A549 (cell line): ENCODE data around the gene TAS2R60. TPM values are rescaled to one million over a fixed set of nuclear protein-coding genes. Genes with fewer than 3 reads are reported as not detected.

Experiments
- ATAC-seq, 2 experiments: fragments of 200-7000 bp in 1 of 2; fragments of >200 bp in 1 of 2; cut with Nextera tagmentation in 1 of 2; cut with Tn5 transposase in 1 of 2; 3 replicates each; pipeline versions ENCODE4 v1.8.0 to v1.9.1; 2018 to 2020; ENCODE audit warnings: mild to moderate bottlenecking in 1 of 2, moderate library complexity in 1 of 2
- CTCF ChIA-PET: fragments of 300-600 bp; sonication (Branson Sonifier 250); formaldehyde crosslinking; extraction: SDS; loops from one replicate; lab custom pipeline; 2021; ENCODE audit warnings: antibody characterized with exemption, inconsistent platforms; lab: Yijun Ruan, JAX
- POLR2A ChIA-PET: fragments of 350-600 bp; formaldehyde crosslinking; extraction: SDS; loops from one replicate; lab custom pipeline; 2021; ENCODE audit warnings: antibody characterized with exemption, inconsistent platforms; lab: Yijun Ruan, JAX
- DNase-seq, 2 experiments: peaks; one replicate each; pipeline versions ENCODE4 v3.0.0 to v3.0.0-alpha.2; 2011 to 2016; ENCODE audit warnings: low read depth in 1 of 2, low spot score in 1 of 2
- FAIRE-seq: peaks from 2 replicates; lab custom pipeline; 2011; peaks lifted over from hg19 to GRCh38; lab: Jason Lieb, UNC
- H3K27ac ChIP-seq, 2 experiments: fragments of >200 bp; sonication (Bioruptor Twin); formaldehyde crosslinking; 3 replicates each; pipeline ENCODE4 v1.5.1; 2016 to 2017
- H3K4me1 ChIP-seq: fragments of >200 bp; sonication (Bioruptor Twin); formaldehyde crosslinking; 3 replicates; pipeline ENCODE4 v1.6.1; 2016
- H3K4me2 ChIP-seq: fragments of >200 bp; sonication (Bioruptor Twin); formaldehyde crosslinking; 3 replicates; pipeline ENCODE4 v1.6.1; 2016
- H3K4me3 ChIP-seq: fragments of >200 bp; sonication (Bioruptor Twin); formaldehyde crosslinking; 3 replicates; pipeline ENCODE4 v1.5.1; 2016
- H3K9me3 ChIP-seq: fragments of >200 bp; sonication (Bioruptor Twin); formaldehyde crosslinking; 3 replicates; pipeline ENCODE4 v1.6.1; 2016
- CEBPB ChIP-seq, 2 experiments: fragments of >200 bp in 1 of 2; sonication (Bioruptor Twin) in 1 of 2; formaldehyde crosslinking in 1 of 2; IDR thresholded peaks; 2 replicates each; pipeline ENCODE4 v1.6.1; 2012 to 2016
- EHF ChIP-seq: fragments of 250-450 bp; sonication (Bioruptor Pico); IDR thresholded peaks from 2 replicates; pipeline ENCODE4 v1.5.0; 2020; ENCODE audit warnings: mild to moderate bottlenecking
- EHMT2 ChIP-seq: fragments of 200-600 bp; sonication (generic); IDR thresholded peaks from 2 replicates; pipeline ENCODE4 v1.6.1; 2016; ENCODE audit warnings: antibody characterized with exemption, low read depth, mild to moderate bottlenecking, moderate library complexity
- ESRRA ChIP-seq: fragments of 150-350 bp; IDR thresholded peaks from 2 replicates; pipeline ENCODE4 v1.6.1; 2014; ENCODE audit warnings: mild to moderate bottlenecking, low read length, borderline replicate concordance
- FOSB ChIP-seq: fragments of 250-450 bp; sonication (Bioruptor Pico); IDR thresholded peaks from 2 replicates; pipeline ENCODE4 v1.5.0; 2020; ENCODE audit warnings: mild to moderate bottlenecking, moderate library complexity
- FOXS1 ChIP-seq: fragments of 250-450 bp; sonication (Bioruptor Pico); IDR thresholded peaks from 2 replicates; pipeline ENCODE4 v1.5.0; 2020; ENCODE audit warnings: mild to moderate bottlenecking, moderate library complexity
- HDAC2 ChIP-seq: fragments of 200-600 bp; sonication (generic); IDR thresholded peaks from 2 replicates; pipeline ENCODE4 v1.6.1; 2016
- HEYL ChIP-seq: fragments of 250-450 bp; sonication (Bioruptor Pico); IDR thresholded peaks from 2 replicates; pipeline ENCODE4 v1.8.0; 2021; ENCODE audit warnings: mild to moderate bottlenecking, moderate library complexity
- HOXA7 ChIP-seq: fragments of 250-450 bp; sonication (Bioruptor Pico); IDR thresholded peaks from 2 replicates; pipeline ENCODE4 v1.5.0; 2020; ENCODE audit warnings: mild to moderate bottlenecking, moderate library complexity
- JUNB ChIP-seq: fragments of >200 bp; sonication (Bioruptor Twin); formaldehyde crosslinking; IDR thresholded peaks from 2 replicates; pipeline ENCODE4 v1.6.1; 2016
- KDM1A ChIP-seq: fragments of 200-600 bp; sonication (generic); IDR thresholded peaks from 2 replicates; pipeline ENCODE4 v1.6.1; 2016; ENCODE audit warnings: low read depth, mild to moderate bottlenecking
- MAFK ChIP-seq: fragments of 450-650 bp; IDR thresholded peaks from 2 replicates; pipeline ENCODE4 v1.6.1; 2014; ENCODE audit not compliant: partially characterized antibody
- MAZ ChIP-seq: fragments of 150-350 bp; IDR thresholded peaks from 2 replicates; pipeline ENCODE4 v1.6.1; 2014; ENCODE audit warnings: antibody characterized with exemption, low read depth, low read length, borderline replicate concordance
- MYC ChIP-seq: IDR thresholded peaks from 2 replicates; pipeline ENCODE4 v1.6.1; 2012; ENCODE audit warnings: mild to moderate bottlenecking, inconsistent platforms, low read length, improper control_type of control experiment, borderline replicate concordance
- NPAS2 ChIP-seq: fragments of 250-450 bp; sonication (Bioruptor Pico); IDR thresholded peaks from 2 replicates; pipeline ENCODE4 v1.8.0; 2022; ENCODE audit warnings: mild to moderate bottlenecking, moderate library complexity, borderline replicate concordance
- NR3C1 ChIP-seq: fragments of >200 bp; sonication (Bioruptor Twin); formaldehyde crosslinking; IDR thresholded peaks from 3 replicates; pipeline ENCODE4 v1.6.1; 2017
- POLR2AphosphoS2 ChIP-seq: conservative IDR thresholded peaks from 2 replicates; pipeline ENCODE4 v1.6.1; 2012; ENCODE audit warnings: low read length, improper control_type of control experiment, inconsistent platforms
- RAD21 ChIP-seq, 2 experiments: fragments of >200 bp in 1 of 2; sonication (Bioruptor Twin) in 1 of 2; formaldehyde crosslinking in 1 of 2; IDR thresholded peaks in 1 of 2; conservative IDR thresholded peaks in 1 of 2; 2 replicates in 1 of 2; 3 replicates in 1 of 2; pipeline ENCODE4 v1.6.1; 2012 to 2018; ENCODE audit warnings: inconsistent platforms in 1 of 2
- RNF2 ChIP-seq: fragments of 200-600 bp; sonication (generic); IDR thresholded peaks from 2 replicates; pipeline ENCODE4 v1.6.1; 2016; ENCODE audit warnings: low read depth, mild to moderate bottlenecking, antibody characterized with exemption, moderate library complexity, borderline replicate concordance
- SREBF2 ChIP-seq: fragments of 450-650 bp; IDR thresholded peaks from 2 replicates; pipeline ENCODE4 v1.6.1; 2014; ENCODE audit warnings: mild to moderate bottlenecking, moderate library complexity
- TFCP2L1 ChIP-seq: fragments of 250-450 bp; sonication (Bioruptor Pico); IDR thresholded peaks from 2 replicates; pipeline ENCODE4 v1.5.0; 2021; ENCODE audit warnings: mild to moderate bottlenecking
- TP53 ChIP-seq: fragments of 250-450 bp; sonication (Bioruptor Pico); IDR thresholded peaks from 2 replicates; pipeline ENCODE4 v1.5.0; 2021; ENCODE audit warnings: mild to moderate bottlenecking, moderate library complexity
- USF2 ChIP-seq: fragments of 450-650 bp; IDR thresholded peaks from 2 replicates; pipeline ENCODE4 v1.6.1; 2014; ENCODE audit warnings: antibody characterized with exemption
- ZC3H11A ChIP-seq: fragments of 450-650 bp; IDR thresholded peaks from 2 replicates; pipeline ENCODE4 v1.6.1; 2014; ENCODE audit warnings: antibody characterized with exemption, mild to moderate bottlenecking
- ZFP36 ChIP-seq: fragments of 450-650 bp; IDR thresholded peaks from 2 replicates; pipeline ENCODE4 v1.6.1; 2014; ENCODE audit warnings: borderline replicate concordance; ENCODE audit not compliant: partially characterized antibody
- ZNF302 ChIP-seq: fragments of 250-450 bp; sonication (Bioruptor Pico); IDR thresholded peaks from 2 replicates; pipeline ENCODE4 v1.9.0; 2021; ENCODE audit warnings: inconsistent platforms, mild to moderate bottlenecking, moderate library complexity
- WGBS: methylation state at CpG from one replicate; pipeline ENCODE4 v1.1.6; 2017; ENCODE audit errors: missing lambda C conversion rate; 5-methylcytosine and 5-hydroxymethylcytosine counted together
- polyA plus RNA-seq, 4 experiments: library from polyadenylated mRNA; depleted of rRNA in 3 of 4; stranded (reverse); fragments of >200 nt; fragmentation: RNase III in 1 of 4; extraction: RNeasy Plus Mini Kit Qiagen cat#74134 plus additional on column Dnase treatment in 1 of 4; gene quantifications; 2 replicates in 3 of 4; 3 replicates in 1 of 4; pipeline ENCODE4 v1.2.3, GENCODE V29; 2011 to 2017
- TF ChIP-seq, protein P1 (sequence below): fragments of >200 bp; sonication (Bioruptor Twin); formaldehyde crosslinking; IDR thresholded peaks from 2 replicates; pipeline ENCODE4 v1.6.1; 2016

Gene TAS2R60
- polyA plus RNA-seq, 2 of the 4 experiments (the other 2 are of a cell fraction): not detected

DNA sequence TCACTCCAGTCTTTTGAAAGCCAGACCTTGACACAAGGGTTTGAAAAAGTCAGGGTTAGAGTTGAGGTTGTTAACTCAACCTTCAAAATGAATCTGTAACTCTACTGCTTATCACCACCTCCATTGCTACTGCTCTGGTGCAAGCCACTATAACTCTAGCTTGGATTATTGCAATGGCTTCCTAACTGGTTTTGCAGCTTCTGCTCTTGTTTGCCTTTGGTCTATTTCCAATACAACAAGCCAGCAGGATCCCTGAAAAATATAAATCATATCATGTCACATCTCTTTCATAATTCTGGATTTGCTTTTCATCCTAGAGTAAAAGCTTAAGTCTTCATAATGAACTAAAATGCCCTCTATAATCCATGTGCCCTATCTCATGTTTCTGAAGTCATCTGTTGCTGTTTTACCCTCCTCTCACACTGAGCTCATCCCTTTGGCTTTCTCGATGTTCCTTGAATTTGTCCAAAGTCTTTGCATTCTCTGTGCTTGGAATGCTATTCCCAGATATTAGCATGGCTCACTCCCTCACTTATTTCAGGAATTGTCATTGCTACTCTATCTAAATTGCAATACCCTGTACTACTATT, 10.9 kb downstream of the TAS2R60 start:
- TF ChIP-seq RAD21 (conservative IDR thresholded peaks at IDR 0.05 in 1 of 2, IDR thresholded peaks at IDR 0.05 in 1 of 2) (no peak), TP53 (CRISPR knock-in tag) (no peak), SREBF2 (no peak), TFCP2L1 (CRISPR knock-in tag) (no peak), ZNF302 (CRISPR knock-in tag) (no peak), POLR2AphosphoS2 (no peak), NPAS2 (CRISPR knock-in tag) (no peak), EHMT2 (no peak), RNF2 (no peak), FOSB (no peak), ZFP36 (no peak), ESRRA (no peak), FOXS1 (no peak), KDM1A (no peak), MAFK (no peak)
- TF ChIP-seq, protein P1, sequence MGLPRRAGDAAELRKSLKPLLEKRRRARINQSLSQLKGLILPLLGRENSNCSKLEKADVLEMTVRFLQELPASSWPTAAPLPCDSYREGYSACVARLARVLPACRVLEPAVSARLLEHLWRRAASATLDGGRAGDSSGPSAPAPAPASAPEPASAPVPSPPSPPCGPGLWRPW: no peak
- no peak overlapping the region for H3K4me3 ChIP-seq
- CTCF ChIA-PET: interaction anchor here (0.9 kb wide), 1 partner anchor 8 kb away, joined by 3 read pairs; no protein-coding TSS in a partner anchor
- POLR2A ChIA-PET: no interaction called here
- H3K4me2 ChIP-seq: no peak overlapping the region
- H3K27ac ChIP-seq: no peak overlapping the region
- no peaks in the 10 kb centered on the region for H3K9me3 ChIP-seq
- WGBS: 23% methylated on average over 1 of the region's 1 CpG
- FAIRE-seq (no peak), ATAC-seq (no peak), DNase-seq (no peak)
- no peaks in the 10 kb centered on the region for H3K4me1 ChIP-seq

DNA sequence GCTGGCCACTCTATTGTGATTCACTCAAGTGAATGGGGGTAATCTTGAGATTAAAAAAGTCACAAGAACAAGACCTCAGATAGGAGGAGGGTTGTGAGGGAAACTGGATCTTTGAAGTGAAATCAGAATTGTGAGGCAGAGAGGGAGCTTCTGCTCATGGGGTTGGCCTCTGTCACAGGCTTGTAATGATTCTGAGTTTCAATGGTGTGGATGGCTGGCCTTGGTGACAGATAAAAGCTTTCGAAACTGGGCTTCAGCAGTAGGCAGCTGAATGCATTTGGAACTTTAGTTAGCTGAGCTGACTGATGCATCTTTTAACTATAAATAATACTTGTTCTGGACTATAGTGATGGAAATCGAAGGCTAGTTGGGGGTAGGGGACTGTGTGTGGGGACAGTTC, 12.2 kb downstream of the TAS2R60 start:
- no peaks in the 10 kb centered on the region for H3K4me1 ChIP-seq
- POLR2A ChIA-PET: no interaction called here
- no peaks in the 10 kb centered on the region for H3K9me3 ChIP-seq
- TF ChIP-seq EHF (CRISPR knock-in tag) (no peak), JUNB (no peak), ZFP36 (no peak), HDAC2 (no peak), ZC3H11A (no peak), USF2 (no peak), MAZ (no peak), SREBF2 (no peak), HOXA7 (no peak), NR3C1 (no peak), CEBPB (IDR thresholded peaks at IDR 0.05) (no peak), TFCP2L1 (CRISPR knock-in tag) (no peak), MYC (no peak), HEYL (CRISPR knock-in tag) (no peak), RNF2 (no peak)
- DNase-seq: no peak
- no peak overlapping the region for H3K27ac ChIP-seq
- H3K4me2 ChIP-seq: no peak overlapping the region
- FAIRE-seq: no peak
- WGBS: 10% methylated on average over 2 of the region's 2 CpGs
- CTCF ChIA-PET: no interaction called here
- no peak for ATAC-seq
- H3K4me3 ChIP-seq: no peak overlapping the region
